ENCODE measurements around the gene R3HDM2.
"Not testable (repeated sequence)": the region's sequence is repeated elsewhere in the genome, so short reads cannot be mapped to it uniquely, and the experiment has no call there.

DNA sequence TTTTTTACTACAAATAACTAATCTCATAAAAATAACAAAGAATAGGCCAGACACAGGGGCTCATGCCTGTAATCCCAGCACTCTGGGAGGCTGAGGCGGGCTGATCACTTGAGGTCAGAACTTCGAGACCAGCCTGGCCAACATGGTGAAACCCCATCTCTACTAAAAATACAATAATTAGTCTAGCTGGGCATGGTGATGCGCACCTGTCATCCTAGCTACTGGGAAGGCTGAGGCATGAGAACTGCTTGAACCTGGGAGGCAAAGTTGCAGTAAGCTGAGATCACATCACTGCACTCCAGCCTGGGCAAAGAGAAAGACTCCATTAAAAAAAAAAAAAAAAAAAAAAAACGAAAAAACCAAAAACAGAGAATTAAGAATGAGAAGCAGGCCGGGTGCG lies 16.7 kb downstream of the R3HDM2 start:
- TF ChIP-seq, protein P1, sequence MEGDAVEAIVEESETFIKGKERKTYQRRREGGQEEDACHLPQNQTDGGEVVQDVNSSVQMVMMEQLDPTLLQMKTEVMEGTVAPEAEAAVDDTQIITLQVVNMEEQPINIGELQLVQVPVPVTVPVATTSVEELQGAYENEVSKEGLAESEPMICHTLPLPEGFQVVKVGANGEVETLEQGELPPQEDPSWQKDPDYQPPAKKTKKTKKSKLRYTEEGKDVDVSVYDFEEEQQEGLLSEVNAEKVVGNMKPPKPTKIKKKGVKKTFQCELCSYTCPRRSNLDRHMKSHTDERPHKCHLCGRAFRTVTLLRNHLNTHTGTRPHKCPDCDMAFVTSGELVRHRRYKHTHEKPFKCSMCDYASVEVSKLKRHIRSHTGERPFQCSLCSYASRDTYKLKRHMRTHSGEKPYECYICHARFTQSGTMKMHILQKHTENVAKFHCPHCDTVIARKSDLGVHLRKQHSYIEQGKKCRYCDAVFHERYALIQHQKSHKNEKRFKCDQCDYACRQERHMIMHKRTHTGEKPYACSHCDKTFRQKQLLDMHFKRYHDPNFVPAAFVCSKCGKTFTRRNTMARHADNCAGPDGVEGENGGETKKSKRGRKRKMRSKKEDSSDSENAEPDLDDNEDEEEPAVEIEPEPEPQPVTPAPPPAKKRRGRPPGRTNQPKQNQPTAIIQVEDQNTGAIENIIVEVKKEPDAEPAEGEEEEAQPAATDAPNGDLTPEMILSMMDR (conservative IDR thresholded peaks at IDR 0.05; ENCODE audit: low read length) = not testable (repeated sequence)
- not testable (repeated sequence) for TF ChIP-seq EZH2phosphoT487 (IDR thresholded peaks at IDR 0.05; ENCODE audit: borderline replicate concordance)
